SK-N-MC (cell line): ENCODE data around the gene P2RX3.

Experiments used
- EZH2 ChIP-seq: fragments of 200-600 bp; sonication (generic); IDR thresholded peaks from one replicate; pipeline ENCODE4 v1.6.1; 2017; ENCODE audit warnings: antibody characterized with exemption
- POLR2AphosphoS5 ChIP-seq: IDR thresholded peaks from 2 replicates; pipeline ENCODE4 v1.6.1; 2012; ENCODE audit warnings: mild to moderate bottlenecking, low read depth, low read length, borderline replicate concordance

DNA sequence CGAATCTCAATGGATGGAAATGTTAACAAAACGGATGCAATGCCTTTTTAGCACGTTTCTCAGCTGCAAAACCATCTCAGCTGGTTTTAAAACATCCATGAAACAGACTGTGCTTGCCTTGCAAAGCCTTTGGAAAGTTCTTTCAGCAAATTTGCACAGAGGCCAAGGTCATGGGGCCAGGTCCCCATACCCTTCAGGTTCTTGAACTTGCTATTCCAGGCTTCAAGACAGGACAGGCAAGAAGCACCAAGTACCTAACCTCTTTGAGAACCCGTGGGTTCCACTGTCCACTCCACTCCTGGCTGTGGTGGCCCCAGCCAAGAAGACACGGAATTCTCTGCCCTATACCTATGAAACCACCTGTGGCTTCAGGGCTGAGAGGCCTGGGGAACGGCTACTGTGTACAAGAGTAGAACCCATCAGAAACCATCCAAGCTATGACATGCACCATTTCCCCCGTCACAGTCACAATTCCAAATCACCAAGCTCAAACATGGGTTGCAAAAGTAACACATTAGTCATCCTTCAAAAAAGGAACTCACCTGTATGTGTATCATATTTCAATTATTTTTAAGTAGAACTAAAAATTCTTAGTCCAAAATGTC, 30.4 kb upstream of the P2RX3 start:
- no peak for TF ChIP-seq POLR2AphosphoS5
- no peak for TF ChIP-seq EZH2
